ENCODE data around the gene SLITRK2. TPM values are rescaled to one million over a fixed set of nuclear protein-coding genes. Genes with fewer than 3 reads are reported as not detected.

Gene SLITRK2
- total RNA-seq, 2 donors from 2014 or later: 1.6 TPM; not detected in 1

DNA sequence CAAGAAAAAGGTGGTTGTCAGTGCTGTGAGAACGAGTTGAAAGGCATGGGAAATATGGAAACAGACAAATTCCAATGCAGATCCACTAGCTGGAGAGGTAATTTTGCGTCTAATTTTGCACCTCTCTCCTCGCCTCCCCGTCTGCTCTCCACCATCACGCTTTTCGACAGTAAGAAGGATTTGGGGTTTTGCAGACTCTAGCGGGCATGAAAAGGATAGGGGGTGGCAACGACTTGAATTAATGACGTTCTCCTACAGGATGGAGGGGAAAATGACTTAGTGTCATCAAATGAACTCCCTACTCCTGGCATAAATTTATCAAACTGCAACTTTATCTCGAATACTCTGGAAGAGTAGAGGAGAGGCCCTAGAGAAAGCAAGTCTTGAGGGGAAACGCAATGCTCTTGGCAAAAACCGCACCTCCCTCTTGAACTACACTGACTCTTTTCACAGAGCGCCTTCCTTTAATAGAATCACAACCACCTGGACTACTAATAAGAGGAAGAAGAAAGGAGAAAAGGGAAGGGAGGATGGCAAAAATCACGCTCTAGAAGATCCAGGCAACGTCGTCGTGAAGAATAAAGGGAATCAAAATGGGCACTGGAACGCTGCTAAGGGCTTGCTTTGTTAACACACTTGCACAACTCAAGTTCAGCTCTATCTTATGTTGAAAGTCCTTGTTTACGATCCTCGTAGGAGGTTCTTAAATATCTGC is 871 bp upstream of the SLITRK2 start:
- DNase-seq (no peak), ATAC-seq (no peak)
- H3K27ac ChIP-seq: no peak overlapping the region
- intact Hi-C loops (cut with DNase I): no loop called here
- no peak overlapping the region for H3K4me3 ChIP-seq
- no peaks in the 10 kb centered on the region for H3K9me3 ChIP-seq
- TF ChIP-seq, protein P1, sequence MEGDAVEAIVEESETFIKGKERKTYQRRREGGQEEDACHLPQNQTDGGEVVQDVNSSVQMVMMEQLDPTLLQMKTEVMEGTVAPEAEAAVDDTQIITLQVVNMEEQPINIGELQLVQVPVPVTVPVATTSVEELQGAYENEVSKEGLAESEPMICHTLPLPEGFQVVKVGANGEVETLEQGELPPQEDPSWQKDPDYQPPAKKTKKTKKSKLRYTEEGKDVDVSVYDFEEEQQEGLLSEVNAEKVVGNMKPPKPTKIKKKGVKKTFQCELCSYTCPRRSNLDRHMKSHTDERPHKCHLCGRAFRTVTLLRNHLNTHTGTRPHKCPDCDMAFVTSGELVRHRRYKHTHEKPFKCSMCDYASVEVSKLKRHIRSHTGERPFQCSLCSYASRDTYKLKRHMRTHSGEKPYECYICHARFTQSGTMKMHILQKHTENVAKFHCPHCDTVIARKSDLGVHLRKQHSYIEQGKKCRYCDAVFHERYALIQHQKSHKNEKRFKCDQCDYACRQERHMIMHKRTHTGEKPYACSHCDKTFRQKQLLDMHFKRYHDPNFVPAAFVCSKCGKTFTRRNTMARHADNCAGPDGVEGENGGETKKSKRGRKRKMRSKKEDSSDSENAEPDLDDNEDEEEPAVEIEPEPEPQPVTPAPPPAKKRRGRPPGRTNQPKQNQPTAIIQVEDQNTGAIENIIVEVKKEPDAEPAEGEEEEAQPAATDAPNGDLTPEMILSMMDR (IDR thresholded peaks at IDR 0.05): no peak
- no peak for TF ChIP-seq POLR2A (IDR thresholded peaks at IDR 0.05)
- peaks cover 11% of the 10 kb centered on the region for H3K4me1 ChIP-seq
- 26 to 27% methylated on average over 18 to 19 of the region's 20 CpGs for WGBS, 2 donors
- H3K36me3 ChIP-seq (replicated peaks in 1 of 2; ENCODE audit: insufficient read depth in 1 of 2, low read depth in 2 of 2): no peaks in the 10 kb centered on the region
- H3K27me3 ChIP-seq: no peaks in the 10 kb centered on the region

DNA sequence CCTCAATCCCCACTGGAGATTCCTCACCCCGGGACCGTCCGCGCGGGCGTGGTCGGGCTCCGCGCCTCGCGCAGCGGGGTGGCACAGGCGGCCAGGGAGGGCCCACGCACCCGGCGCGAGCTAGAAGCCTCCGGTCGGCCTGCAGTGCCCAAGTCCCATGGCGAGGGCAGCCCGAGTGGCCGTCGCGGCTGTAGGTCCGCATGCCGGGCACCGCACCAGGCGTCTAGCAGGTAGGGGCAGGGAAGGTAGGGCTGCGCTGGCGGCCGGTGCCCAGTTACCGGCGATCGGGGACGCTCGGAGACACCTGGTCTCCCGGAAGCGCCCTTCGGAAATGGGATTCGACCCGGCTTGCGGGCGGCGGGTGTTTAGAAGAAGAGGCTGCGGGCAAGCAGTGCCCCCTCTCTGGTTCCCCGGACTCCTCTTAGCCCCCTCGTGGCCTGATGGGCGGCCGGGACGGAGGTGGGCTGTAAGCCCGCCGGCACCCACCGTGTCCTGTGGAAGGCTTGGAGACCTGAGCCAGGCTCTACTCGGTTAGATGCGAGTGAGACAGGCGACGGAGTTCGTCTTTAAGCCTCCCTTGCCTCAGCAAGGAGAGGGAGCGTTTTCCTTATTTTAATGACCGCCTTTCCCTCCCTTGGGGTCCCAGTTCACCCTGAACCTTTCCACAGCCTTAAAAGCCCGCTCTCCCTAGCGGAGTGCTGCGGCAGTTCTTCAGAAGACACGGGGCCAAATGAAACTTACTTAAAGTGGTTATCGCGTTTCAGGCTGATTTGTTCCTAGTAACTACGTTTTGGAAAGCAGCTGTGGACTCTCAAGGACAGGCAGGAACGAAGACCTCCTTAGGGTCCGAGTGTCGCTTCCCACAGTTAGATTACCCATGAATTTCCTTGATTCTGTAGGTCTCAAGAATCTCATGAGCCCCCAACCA is 821 bp downstream of the SLITRK2 start:
- H3K27ac ChIP-seq: no peak overlapping the region
- H3K27me3 ChIP-seq: no peaks in the 10 kb centered on the region
- WGBS, 2 donors: 2 to 8% methylated on average over 12 to 52 of the region's 70 CpGs
- TF ChIP-seq, protein P1 (IDR thresholded peaks at IDR 0.05): no peak
- no peak for TF ChIP-seq POLR2A (IDR thresholded peaks at IDR 0.05)
- intact Hi-C loops (cut with DNase I): no loop called here
- peaks cover 11% of the 10 kb centered on the region for H3K4me1 ChIP-seq
- no peaks in the 10 kb centered on the region for H3K9me3 ChIP-seq
- ATAC-seq: peak; percentile 40
- no peak overlapping the region for H3K4me3 ChIP-seq
- H3K36me3 ChIP-seq (replicated peaks in 1 of 2; ENCODE audit: insufficient read depth in 1 of 2, low read depth in 2 of 2): no peaks in the 10 kb centered on the region
- DNase-seq: peak; percentile 7 to 32 (median 22)

DNA sequence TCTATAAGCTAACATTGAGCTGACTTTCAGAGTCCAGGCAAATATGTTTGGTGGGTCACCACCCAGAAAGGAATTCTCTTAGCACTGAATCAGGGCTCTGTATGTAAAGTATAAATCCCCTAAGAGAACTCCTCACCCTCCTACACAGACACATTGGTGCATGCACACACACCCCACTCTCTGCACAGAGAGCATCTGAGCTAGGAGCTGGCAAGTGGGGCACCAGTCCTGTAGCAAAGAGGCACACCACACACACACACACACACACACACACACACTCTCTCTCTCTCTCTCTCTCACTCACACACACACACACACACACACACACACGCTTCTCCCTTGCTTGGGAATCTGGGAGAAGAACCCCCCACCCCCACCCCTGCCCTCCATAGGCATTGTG is 3.2 kb downstream of the SLITRK2 start:
- H3K36me3 ChIP-seq (replicated peaks in 1 of 2; ENCODE audit: insufficient read depth in 1 of 2, low read depth in 2 of 2): no peaks in the 10 kb centered on the region
- DNase-seq (no peak), ATAC-seq (no peak)
- no peaks in the 10 kb centered on the region for H3K27me3 ChIP-seq
- H3K27ac ChIP-seq: no peak overlapping the region
- no peaks in the 10 kb centered on the region for H3K9me3 ChIP-seq
- 60 to 83% methylated on average over 1 of the region's 1 CpG for WGBS, 2 donors
- intact Hi-C loops (cut with DNase I): no loop called here
- H3K4me1 ChIP-seq: peaks cover 11% of the 10 kb centered on the region
- no peak for TF ChIP-seq POLR2A (IDR thresholded peaks at IDR 0.05)
- TF ChIP-seq, protein P1 (IDR thresholded peaks at IDR 0.05): no peak
- no peak overlapping the region for H3K4me3 ChIP-seq

DNA sequence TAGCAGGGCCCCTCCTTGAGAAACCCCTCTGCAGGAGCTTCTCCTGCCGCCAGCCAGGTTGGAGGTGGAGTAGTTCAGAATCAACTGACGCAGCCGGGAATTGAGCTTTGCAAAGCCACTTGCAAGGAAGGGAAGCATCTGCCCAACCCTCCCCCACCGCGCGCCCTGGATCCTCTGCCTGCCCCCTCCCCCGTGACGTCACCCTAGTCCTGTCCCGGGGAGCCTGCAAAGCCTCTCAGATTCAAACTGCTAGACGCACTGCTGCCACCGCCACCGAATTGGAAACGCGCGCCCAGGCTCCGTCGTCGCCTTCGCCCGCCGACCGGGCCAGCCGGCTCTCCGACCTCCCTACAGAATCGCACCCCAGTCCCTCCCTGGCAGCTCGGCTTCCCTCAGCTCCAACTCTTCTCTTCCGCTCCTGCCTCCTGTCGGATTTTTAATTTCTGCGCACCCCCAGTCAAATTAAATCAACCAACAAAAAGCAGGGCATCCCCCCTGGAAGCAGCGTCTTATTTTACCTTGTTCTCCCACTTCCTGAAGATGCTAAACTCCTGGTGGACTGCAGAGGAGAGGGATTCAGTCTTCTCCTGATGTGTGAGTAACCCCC is 3.8 kb downstream of the SLITRK2 start:
- DNase-seq: no peak
- peaks cover 11% of the 10 kb centered on the region for H3K4me1 ChIP-seq
- no peaks in the 10 kb centered on the region for H3K36me3 ChIP-seq (replicated peaks in 1 of 2; ENCODE audit: insufficient read depth in 1 of 2, low read depth in 2 of 2)
- ATAC-seq: no peak
- H3K27me3 ChIP-seq: no peaks in the 10 kb centered on the region
- H3K9me3 ChIP-seq: no peaks in the 10 kb centered on the region
- H3K4me3 ChIP-seq: no peak overlapping the region
- WGBS, 2 donors: 5 to 51% methylated on average over 20 of the region's 30 CpGs
- intact Hi-C loops (cut with DNase I): no loop called here
- no peak overlapping the region for H3K27ac ChIP-seq
- TF ChIP-seq, protein P1 (IDR thresholded peaks at IDR 0.05): no peak
- no peak for TF ChIP-seq POLR2A (IDR thresholded peaks at IDR 0.05)
